ENCODE results near the gene AKAP12.
"Not testable (repeated sequence)": the region's sequence is repeated elsewhere in the genome, so short reads cannot be mapped to it uniquely, and the experiment has no call there.

The AKAP12 gene

DNA sequence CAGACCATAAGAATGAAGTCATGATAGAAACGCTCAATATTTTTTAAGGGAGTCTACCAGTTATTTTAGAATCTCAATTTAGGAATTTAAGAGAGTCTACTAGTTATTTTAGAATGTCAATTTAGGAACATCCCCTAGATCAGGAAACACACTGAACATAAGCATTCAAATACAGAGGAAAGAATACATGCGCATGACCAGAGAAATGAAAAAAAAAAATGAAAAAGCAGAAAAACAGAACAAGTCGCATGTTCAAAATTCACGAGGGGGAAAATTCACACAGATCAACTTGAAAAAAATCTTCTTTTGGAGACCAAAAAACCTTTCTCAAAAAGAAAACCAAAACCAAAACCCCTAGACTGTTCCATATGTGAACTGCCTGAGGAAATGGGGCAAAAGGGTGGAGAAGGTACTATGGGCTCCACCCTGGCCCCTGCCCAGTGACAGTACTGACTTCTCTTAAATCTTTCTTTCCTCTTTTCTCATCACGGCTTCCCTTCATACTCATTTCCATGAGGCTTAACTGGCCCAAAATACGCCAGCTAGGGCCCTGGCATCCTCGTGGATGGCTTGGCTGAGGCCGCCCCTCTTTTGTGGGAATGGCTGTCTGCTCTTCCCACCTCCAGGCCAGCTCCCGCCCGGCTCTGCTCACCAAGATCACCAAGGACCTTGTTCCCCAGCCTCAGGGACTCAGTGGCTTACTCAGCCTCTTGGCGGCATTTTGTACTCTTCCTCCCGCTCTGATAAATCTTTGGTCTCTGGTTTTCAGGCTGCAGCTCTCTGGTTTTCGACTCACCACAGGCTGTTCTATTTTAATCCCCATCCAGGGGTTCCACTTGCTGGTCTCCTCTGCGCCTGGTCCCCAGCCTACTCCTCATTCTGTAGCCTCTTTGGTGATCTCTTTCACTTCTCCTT lies 140.4 kb downstream of the AKAP12 start:
- DNase-seq (ENCODE audit: low read depth, low spot score), result no peak

DNA sequence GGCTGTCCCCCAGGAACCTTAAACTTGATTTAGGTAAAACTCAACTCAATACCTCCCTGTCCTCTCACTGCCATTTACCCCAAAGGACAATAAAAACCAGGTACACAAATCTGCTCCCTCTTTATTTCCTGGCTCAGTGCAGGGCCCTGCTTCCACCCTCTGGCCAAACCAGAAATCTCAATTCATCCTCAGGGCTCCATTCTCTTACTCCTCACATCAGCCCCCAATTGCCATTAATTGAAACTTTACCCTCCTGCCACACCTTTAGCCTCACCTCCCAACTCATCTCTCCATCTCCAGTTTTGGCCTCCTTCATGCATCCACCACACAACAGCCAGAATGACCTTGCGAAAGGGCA lies 141.1 kb downstream of the AKAP12 start:
- DNase-seq (ENCODE audit: low read depth, low spot score), result no peak

DNA sequence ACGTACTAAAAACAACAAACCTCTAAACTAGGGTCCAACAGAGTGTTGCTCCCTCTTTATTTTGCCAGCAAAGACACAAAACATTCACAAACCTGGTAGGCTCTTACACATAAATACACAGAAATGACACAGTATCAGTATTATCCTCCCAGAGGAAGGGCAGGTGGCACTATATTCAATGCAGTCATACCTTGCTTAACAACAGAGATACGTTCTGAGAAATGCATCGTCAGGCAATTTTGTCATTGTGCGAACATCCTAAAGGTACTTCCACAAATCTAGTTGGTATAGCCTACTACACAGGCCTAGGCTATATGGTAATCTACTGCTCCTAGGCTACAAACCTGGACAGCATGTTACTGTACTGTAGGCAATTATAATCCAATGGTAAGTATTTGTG lies 142.0 kb downstream of the AKAP12 start:
- no peak for DNase-seq (ENCODE audit: low read depth, low spot score)

DNA sequence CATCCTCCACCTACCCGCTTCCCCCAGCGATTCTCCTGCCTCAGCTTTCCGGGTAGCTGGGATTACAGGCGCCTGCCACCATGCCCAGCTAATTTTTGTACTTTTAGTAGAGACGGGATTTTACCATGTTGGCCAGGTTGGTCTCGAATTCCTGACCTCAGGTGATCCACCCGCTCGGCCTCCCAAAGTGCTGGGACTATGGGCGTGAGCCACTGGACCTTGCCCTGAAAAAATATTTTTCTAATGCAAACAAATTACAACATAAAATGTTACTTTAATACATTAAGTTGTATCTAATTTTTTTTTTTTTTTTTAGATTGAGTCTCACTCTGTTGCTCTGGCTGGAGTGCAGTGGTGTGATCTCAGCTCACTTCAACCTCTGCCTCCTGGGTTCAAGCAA lies 142.9 kb downstream of the AKAP12 start:
- not testable (repeated sequence) for DNase-seq (ENCODE audit: low read depth, low spot score)

DNA sequence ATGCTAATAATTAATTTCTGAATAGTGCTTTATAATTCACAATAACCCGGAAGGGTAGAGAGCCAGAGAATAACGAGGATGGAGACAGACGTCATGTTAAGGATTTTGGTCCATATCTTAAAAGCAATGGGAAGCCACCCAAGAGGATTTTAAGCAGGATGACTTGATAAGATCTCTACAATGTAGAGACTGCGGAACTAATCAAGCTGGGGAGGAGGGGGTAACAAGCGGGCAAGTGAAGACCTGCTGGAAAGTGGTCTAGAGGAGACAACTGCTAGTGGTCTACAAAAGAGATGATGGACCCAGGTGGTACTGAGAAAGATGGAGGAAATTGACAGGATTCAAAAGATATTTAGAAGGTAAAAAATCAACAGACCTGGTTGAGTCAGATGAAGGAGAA lies 144.4 kb downstream of the AKAP12 start:
- no peak for DNase-seq (ENCODE audit: low read depth, low spot score)

DNA sequence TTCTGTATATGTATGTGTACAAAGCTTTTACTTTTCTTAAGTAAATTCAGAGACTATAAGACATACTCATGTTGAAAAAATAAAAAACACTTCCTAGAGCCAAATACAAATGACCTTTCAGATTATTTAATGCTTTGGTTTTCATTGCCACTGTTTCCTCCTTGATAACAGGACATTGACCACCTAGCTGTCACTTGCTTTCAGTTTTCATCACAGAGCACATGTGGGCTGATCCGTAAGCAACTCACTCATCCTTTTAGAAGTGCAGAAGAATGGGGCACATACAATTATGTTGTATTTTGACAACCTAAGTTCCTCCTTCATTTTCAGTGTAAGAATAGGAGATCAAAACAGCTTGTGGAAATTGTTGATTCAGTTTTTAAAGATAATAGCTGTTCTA lies 145.4 kb downstream of the AKAP12 start:
- DNase-seq (ENCODE audit: low read depth, low spot score), result no peak

DNA sequence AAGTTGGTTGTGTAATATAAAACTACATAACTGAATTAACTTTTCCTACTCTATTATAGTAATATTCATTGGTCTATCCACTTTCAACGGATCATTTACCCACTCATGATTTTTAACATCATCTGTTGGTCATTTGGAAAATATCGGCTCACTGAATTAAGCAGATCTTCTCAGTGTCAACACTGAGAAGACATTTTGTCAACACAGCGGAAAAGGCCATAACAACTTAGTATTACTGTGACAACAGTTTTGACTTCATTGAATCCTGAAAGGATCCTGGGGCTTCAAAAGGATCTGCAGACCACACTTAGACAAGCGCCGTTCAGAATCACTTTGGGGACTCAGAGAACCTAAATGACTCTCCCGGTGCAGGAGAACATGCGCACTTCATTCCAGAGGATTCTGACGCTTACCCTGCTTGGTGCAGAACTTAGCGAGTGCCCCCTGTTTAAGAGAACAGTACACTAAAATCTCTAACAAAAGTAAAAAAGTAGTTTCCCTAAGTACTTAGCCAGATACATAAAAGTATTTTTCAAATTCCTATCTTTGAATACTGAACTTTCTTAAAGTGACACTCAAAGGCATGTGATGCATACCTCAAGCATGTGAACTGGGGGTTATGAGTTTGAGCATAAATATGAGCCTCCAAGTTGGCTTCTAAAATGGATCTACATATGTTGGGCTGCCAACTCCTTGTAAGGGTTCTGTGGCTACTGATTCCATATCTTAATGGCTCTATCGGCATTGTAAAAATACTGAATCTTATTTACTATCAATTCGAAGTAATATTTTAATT lies 147.6 kb downstream of the AKAP12 start:
- no peak for DNase-seq (ENCODE audit: low read depth, low spot score)

DNA sequence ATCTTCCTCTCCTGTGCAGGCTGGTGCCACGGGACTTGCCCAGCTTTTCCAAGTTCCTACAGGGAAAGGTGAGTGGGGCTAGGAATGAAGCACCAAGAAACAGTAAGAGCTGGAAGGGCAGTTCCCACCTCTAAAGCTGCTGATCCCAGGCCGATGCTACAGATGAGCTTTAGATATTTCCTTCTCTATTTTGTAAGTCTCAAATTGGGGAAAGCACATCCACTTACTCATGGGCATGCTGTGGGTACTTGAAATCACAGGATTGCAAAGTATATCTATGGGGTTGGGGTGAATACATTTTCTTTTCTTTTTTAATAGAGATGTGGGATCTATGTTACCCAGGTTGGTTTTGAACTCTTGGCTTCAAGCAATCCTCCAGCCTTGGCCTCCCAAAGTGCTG lies 148.5 kb downstream of the AKAP12 start:
- DNase-seq (ENCODE audit: low read depth, low spot score), result no peak

DNA sequence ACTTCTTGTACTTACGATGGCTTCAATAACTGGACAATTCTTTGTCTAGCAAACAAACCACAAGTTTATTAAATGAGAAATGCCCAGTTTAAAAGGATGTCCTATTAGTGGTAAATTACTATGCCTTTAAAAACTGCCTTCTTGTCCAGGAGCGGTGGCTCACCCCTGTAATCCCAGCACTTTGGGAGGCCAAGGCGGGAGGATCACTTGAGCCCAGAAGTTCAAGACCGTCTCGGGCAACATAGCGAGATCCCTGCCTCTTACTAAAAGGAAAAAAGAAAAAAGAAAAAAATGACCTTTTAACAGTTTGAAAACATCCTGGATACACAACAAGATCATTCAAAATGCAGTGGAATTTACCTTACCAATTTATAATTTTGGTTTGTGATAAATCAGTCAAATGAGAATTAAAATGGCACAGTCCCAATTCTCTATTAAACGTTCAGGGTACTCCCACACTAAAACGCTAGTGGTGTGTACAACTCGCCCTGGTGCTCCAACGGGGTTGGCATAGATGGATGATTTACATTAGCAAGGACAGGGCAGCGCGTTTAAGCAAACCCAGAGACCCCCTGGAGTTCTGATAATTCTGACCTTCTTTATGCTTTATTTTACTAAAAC lies 149.3 kb downstream of the AKAP12 start:
- DNase-seq (ENCODE audit: low read depth, low spot score), result no peak

DNA sequence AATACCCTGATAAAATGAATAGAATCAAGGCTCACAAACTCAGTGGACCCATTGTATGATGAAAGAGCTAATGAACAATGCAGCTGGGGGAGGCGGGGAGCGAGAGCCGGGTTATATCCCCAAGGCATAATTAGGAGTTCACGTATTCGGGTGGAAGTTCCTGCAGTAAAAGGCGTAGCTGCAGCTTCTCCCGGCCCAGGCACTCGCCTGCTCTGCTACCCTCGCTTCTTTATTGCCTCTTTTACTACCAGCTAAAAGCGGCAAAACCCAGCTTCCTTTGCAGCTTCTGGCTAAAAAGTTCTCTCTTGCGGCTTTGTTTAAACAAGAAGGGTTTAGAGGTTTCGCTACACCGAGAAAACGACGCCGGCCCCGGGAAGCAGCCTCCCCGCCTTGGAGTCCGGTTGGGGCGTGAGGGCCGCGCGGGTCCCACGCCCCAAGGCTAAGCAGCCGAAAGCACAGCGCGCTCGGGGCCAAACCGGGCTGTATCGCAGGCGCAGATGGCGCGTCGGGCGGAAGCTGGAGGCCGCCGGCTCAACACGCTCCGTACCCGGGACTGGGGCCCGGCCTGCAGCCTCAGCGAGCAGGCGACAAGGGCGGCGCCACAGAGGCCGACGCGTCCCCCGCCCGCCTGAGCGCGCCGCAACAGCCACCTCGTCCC lies 150.0 kb downstream of the AKAP12 start:
- no peak for DNase-seq (ENCODE audit: low read depth, low spot score)

DNA sequence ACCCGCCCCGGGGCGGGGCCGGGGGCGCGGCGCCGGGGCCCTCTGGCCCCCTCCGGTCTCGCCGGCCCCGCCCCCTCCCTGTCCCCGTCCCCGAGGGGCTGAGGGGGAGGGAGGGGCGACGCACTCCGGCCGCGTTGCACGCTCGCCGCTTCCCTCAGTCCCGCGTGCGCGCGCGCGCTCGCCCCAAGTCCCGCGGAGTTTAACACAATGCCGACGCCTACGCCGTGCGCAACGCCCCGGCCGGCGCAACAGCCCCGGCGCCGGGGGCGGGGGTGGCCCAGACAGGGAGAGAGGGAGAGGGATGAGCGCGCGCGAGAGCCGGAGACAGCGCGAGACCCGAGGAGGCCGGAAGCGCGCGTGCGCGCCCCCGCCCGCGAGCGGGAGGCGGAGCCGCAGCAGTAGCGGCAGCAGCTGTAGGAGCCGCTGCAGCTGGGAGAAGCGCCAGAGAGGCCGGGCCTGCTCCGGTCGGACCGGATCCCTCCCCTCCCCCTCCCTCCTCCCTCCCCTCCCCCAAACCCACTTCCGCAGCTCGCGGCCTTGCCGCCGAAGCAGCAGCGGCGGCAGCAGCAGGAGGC lies 150.6 kb downstream of the AKAP12 start:
- DNase-seq (ENCODE audit: low read depth, low spot score), result peak; percentile 99

DNA sequence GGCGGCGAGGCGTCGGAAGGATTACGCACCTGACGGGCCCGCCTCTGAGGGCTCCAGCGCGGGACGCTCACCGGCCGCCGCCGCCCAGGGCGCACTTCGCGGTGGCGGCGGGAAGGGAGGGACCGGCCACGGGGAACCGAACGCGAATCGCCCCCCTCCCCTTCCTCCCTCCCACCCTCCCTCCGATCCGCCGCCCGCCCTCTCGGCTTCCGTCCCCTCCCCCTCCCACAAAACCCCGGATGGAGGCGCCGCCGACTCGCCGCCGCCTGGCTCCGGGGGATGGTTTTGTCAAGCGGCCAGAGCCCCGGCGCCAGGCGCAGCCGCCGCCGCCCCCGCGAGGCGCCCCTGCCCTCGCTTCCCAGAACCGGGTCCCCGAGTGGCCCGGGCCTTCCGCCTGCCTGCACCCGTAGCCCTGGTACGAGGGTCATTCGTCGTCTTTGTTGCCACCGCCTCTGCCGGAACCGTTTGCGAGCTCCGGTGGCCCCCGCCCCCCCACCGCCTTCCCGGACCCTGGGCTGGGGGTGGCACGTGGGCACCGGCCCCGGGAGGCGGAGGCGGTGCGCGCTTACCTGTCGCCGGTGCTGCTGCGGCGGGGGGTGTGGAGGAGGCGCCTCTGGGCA lies 151.2 kb downstream of the AKAP12 start:
- no peak for DNase-seq (ENCODE audit: low read depth, low spot score)

DNA sequence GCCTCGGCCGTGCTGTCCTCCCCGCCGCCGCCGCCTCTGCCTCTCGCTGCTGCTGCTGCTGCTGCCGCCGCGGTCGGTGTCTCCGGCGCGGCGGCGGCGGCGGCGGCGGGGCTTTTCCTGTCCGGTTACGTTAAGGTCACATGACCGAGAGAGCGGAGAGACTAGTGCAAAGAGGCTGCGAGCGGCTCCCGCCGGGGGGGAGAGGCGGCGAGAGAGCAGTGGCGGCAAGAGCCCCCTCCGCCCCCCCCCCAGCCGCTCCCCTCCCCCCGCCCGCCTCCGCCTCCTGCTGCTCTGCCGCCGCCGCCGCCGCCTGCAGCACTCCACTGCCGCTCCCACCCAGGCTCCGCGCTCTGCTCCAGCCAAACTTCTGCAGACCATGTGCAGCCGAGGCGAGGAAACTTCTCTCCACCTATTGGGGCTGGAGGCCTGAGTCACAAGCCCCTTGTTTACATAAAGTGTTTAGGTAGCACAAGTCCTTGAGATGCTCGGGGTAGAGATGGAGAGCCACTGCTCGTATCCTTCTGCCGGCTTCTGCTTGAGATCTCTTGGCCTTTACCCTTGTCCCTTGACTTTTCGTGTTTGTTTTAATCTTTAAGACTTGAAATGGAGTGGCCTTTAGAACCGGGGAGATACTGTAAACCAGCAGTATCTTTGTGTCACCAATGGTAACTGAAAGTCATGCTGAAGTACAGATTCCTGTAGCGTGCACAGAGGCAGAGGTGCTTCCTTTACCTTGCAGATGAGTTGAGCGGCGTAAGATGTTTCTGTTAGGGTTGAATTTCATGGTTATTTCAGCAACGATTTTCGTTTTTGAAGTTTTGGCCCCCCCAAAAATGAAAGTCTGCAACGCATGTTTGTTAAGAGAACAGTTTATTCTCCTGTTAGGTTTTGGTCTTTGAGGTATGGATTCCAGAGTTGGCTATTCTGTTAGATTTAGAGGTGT lies 152.0 kb downstream of the AKAP12 start, which contains the start of gene ZBTB2:
TSS of gene ZBTB2 (minus strand) at position 89 of the 943 bp plus-strand sequence. CDS start 17,922 bp downstream, outside the sequence.
- no peak for DNase-seq (ENCODE audit: low read depth, low spot score)

DNA sequence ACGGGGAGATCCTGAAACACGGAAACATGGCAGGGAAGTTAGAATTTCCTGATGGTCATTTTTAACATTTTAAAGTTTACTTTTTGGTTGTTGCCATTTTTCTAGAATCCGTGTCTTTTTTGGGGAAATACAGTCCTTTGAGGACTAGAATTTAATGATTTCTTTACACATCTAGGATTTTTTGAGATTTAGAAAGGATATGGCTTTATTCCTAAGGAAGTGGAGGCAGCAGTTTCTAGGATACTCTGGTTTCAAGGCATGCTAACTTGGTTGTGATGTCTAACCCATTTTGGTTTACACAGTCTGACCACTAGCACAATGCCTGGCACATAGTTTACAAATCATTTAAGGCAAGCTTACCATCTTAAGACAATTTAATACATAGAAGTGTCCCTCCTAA lies 152.7 kb downstream of the AKAP12 start:
- DNase-seq (ENCODE audit: low read depth, low spot score), result no peak

DNA sequence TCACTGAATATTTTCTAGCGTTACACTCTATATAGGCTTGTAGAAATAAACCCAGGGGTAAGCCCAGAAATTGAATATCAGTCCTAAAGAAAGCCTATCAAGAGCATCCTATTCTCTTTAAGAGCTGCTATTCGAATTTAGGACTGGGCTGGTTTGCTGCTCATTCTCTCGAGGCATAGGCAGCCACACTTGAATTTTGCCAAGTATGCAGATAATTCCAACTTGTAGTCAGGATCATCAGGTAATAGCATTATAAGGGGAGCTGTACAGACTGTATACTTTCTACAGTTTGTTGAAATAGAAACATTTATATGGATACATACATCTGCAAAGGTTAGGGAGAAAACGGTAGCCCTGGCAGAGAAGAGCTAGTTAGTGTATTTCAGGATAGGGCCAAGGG lies 153.6 kb downstream of the AKAP12 start:
- DNase-seq (ENCODE audit: low read depth, low spot score), result no peak

DNA sequence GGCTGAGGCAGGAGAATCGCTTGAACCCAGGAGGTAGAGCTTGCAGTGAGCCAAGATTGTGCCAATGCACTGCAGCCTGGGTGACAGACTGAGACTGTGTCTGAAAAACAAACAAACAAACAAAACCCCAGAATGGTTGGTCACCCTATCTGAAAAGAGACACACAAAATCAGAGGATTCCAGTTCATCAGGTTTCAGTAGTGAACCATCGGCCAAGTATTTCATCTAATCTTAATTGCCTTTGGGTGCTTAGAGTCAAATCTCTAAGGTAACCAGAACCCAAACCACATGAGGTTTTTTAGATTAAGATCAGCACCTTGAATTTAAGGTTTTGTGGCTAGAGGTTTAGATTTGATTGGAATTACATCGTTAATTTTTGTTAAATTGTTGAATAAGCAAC lies 159.9 kb downstream of the AKAP12 start:
- no peak for DNase-seq (ENCODE audit: low read depth, low spot score)

DNA sequence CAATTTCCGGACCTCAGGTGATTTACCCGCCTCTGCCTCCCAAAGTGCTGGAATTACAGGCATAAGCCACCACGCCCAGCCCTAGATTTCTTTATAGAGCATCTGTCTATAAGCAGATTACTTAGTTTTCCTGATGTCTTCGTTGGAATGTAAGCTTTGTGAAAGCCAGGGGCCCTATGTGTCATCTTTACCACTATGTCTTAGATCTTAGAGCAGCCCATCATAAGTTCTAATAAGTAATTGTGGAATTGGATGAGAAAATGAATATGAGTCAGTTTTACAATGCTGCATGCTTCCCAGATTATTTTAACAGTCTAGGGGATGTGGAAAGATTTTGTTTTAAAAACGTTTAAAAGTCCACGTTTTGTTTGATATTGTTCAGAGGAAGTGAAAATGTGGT lies 160.7 kb downstream of the AKAP12 start:
- DNase-seq (ENCODE audit: low read depth, low spot score), result no peak

DNA sequence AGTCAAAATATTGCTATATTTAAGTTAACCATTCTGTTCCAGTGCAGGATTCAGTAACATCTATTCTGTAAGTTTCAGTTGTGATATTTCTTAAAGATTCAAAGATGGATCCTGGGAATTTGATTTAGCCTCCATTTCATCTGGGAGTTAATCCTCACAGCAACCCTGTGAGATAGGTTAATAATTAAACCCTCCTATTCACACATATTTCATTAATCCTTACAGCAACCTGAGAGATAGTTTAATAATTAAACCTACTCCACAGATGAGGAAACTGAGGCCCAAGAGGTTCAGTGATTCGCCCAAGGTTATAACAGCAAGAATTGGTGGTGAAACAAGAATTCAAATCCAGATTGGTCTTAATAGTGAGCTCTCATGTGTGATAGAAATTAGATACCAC lies 162.5 kb downstream of the AKAP12 start:
- DNase-seq (ENCODE audit: low read depth, low spot score), result no peak

DNA sequence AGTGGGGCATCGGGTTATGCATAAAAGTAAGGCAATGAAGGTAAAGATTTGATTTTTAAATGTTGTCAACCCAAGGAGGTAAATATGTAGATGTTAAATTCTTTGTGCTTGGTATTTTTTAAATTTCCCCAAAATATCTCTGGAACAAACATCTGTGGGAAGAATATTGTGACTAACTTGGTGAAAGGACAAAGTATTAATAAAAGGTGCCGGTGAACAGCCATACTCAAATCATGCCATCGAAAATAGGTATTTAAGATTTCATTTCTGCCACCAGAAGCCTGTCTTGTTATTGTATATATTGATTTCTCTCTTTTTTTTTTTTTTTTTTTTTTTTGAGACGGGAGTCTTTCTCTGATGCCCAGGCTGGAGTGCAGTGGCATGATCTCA lies 164.1 kb downstream of the AKAP12 start:
- no peak for DNase-seq (ENCODE audit: low read depth, low spot score)

Measured in smooth muscle cell of the brain vasculature (primary cell).